Neuronal stem cell (in vitro differentiated cells): ENCODE measurements around the gene NUP37.

Experiments
- DNase-seq: peaks from one replicate; pipeline ENCODE4 v3.0.0-alpha.2; 2013; ENCODE audit warnings: low spot score
- H2AFZ ChIP-seq: one replicate; pipeline ENCODE4 v1.6.1; 2013; ENCODE audit warnings: mild to moderate bottlenecking, low read length, inconsistent platforms
- H2AK5ac ChIP-seq: 2 replicates; pipeline ENCODE4 v1.6.1; 2013; ENCODE audit warnings: low read depth, mild to moderate bottlenecking, inconsistent platforms, low read length, moderate library complexity, mixed read lengths
- H2BK120ac ChIP-seq: 2 replicates; pipeline ENCODE4 v1.6.1; 2013; ENCODE audit warnings: low read depth, mild to moderate bottlenecking, inconsistent platforms, low read length, moderate library complexity, mixed read lengths
- H2BK12ac ChIP-seq: one replicate; pipeline ENCODE4 v1.6.1; 2013; ENCODE audit warnings: low read length, inconsistent platforms
- H2BK15ac ChIP-seq: 2 replicates; pipeline ENCODE4 v1.6.1; 2013; ENCODE audit warnings: mild to moderate bottlenecking, low read length, inconsistent platforms, mixed read lengths
- H2BK5ac ChIP-seq: one replicate; pipeline ENCODE4 v1.6.1; 2013; ENCODE audit warnings: inconsistent platforms, mild to moderate bottlenecking, low read length, moderate library complexity
- H3K14ac ChIP-seq: one replicate; pipeline ENCODE4 v1.6.1; 2013; ENCODE audit warnings: low read length, inconsistent platforms
- H3K18ac ChIP-seq: 2 replicates; pipeline ENCODE4 v1.6.1; 2013; ENCODE audit warnings: low read length, inconsistent platforms
- H3K23ac ChIP-seq: 2 replicates; pipeline ENCODE4 v1.6.1; 2013; ENCODE audit warnings: low read depth, mild to moderate bottlenecking, mixed read lengths, low read length, inconsistent platforms; ENCODE audit not compliant: poor library complexity
- H3K27ac ChIP-seq: replicated peaks from 3 replicates; pipeline ENCODE4 v1.5.1; 2013; ENCODE audit warnings: low read length, inconsistent platforms
- H3K27me3 ChIP-seq, 3 experiments: 2 replicates each; pipeline ENCODE4 v1.6.1; 2013; ENCODE audit warnings: low read length in 3 of 3, mild to moderate bottlenecking in 2 of 3, inconsistent platforms in 1 of 3, low read depth in 1 of 3, mixed read lengths in 1 of 3, moderate library complexity in 1 of 3; ENCODE audit not compliant: control insufficient read depth in 3 of 3, insufficient read depth in 3 of 3
- H3K36me3 ChIP-seq, 2 donors: replicated peaks in 1 of 2; 2 replicates each; pipeline ENCODE4 v1.6.1; 2013; ENCODE audit warnings: low read length in 2 of 2; ENCODE audit not compliant: control insufficient read depth in 2 of 2, insufficient read depth in 2 of 2
- H3K4ac ChIP-seq: 2 replicates; pipeline ENCODE4 v1.6.1; 2013; ENCODE audit warnings: inconsistent platforms, mild to moderate bottlenecking, low read length, moderate library complexity
- H3K4me1 ChIP-seq, 2 donors: 1 replicate in 1 of 2; 2 replicates in 1 of 2; pipeline ENCODE4 v1.6.1; 2013; ENCODE audit warnings: low read length in 2 of 2, low read depth in 1 of 2; ENCODE audit not compliant: control insufficient read depth in 2 of 2, insufficient read depth in 1 of 2
- H3K4me2 ChIP-seq: one replicate; pipeline ENCODE4 v1.6.1; 2013; ENCODE audit warnings: mild to moderate bottlenecking, low read length, inconsistent platforms; ENCODE audit not compliant: insufficient read depth, poor library complexity, severe bottlenecking
- H3K4me3 ChIP-seq, 2 donors: 2 replicates each; pipeline ENCODE4 v1.5.1; 2013; ENCODE audit warnings: low read length in 2 of 2, mild to moderate bottlenecking in 2 of 2, inconsistent platforms in 1 of 2, moderate library complexity in 1 of 2
- H3K79me1 ChIP-seq: one replicate; pipeline ENCODE4 v1.6.1; 2013; ENCODE audit warnings: low read depth, mild to moderate bottlenecking, inconsistent platforms, low read length, moderate library complexity
- H3K9ac ChIP-seq: one replicate; pipeline ENCODE4 v1.6.1; 2013; ENCODE audit warnings: mild to moderate bottlenecking, low read depth, low read length, inconsistent platforms; ENCODE audit not compliant: poor library complexity
- H3K9me3 ChIP-seq, 2 donors: replicated peaks in 1 of 2; 2 replicates each; pipeline versions ENCODE3 to v1.6.1; 2013; ENCODE audit warnings: low read length in 2 of 2, mild to moderate bottlenecking in 2 of 2, inconsistent platforms in 1 of 2, low read depth in 1 of 2, mixed read lengths in 1 of 2, moderate library complexity in 1 of 2; ENCODE audit not compliant: control insufficient read depth in 2 of 2, insufficient read depth in 1 of 2
- H4K8ac ChIP-seq: one replicate; pipeline ENCODE4 v1.6.1; 2013; ENCODE audit warnings: low read depth, mild to moderate bottlenecking, inconsistent platforms, low read length, moderate library complexity
- H4K91ac ChIP-seq: one replicate; pipeline ENCODE4 v1.6.1; 2013; ENCODE audit warnings: low read length, low read depth, mild to moderate bottlenecking, inconsistent platforms; ENCODE audit not compliant: poor library complexity
- WGBS, 2 donors: extraction: QIAGEN DNeasy Blood & Tissue Kit; methylation state at CpG; one replicate each; pipeline ENCODE4 v1.1.7; 2013; ENCODE audit warnings: missing lambda C conversion rate in 2 of 2, mixed read lengths in 1 of 2; ENCODE audit not compliant: insufficient read length in 2 of 2, insufficient replicate concordance in 1 of 2; ENCODE audit errors: extremely low coverage in 2 of 2; 5-methylcytosine and 5-hydroxymethylcytosine counted together

The NUP37 gene

DNA sequence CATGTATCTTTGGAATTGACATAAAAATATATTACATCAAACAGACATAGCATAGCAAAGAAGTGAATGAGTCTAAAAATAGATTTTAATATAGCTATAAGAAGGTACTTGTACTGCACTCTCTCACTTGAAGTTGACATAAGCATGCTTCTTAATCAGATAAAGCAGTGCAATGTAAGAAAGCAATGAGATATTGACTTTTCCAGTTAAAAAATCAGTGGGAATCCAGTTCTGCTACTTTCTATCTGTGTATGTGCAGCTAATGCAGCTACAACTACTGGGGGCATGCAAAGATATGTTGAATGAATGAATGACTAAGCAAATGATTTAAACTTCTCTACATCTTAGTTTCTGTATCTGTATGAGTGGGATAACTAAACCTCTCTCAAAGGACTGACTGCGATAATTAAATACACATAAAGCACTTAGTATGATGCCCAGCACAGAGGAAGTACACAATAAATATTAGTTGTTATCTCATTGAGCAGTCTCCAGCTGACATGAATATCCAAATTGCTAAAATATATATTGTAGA is 68.4 kb downstream of the NUP37 start:
- no peak overlapping the region for H3K14ac ChIP-seq
- no peaks in the 10 kb centered on the region for H3K4me1 ChIP-seq
- no peaks in the 10 kb centered on the region for H3K9me3 ChIP-seq
- no peak overlapping the region for H3K9ac ChIP-seq
- peaks cover 0 to 14% of the 10 kb centered on the region in 2 donors for H3K36me3 ChIP-seq
- no peak overlapping the region for H3K27ac ChIP-seq
- H3K4ac ChIP-seq: no peak overlapping the region
- H3K79me1 ChIP-seq: no peaks in the 10 kb centered on the region
- H3K27me3 ChIP-seq: no peaks in the 10 kb centered on the region
- no peak overlapping the region for H2BK12ac ChIP-seq
- no peak overlapping the region for H4K8ac ChIP-seq
- H3K4me3 ChIP-seq: no peak overlapping the region
- H2BK5ac ChIP-seq: no peak overlapping the region
- H3K18ac ChIP-seq: no peak overlapping the region
- DNase-seq: no peak
- no peak overlapping the region for H2AK5ac ChIP-seq
- H2AFZ ChIP-seq: no peak overlapping the region
- H2BK15ac ChIP-seq: no peak overlapping the region
- H3K4me2 ChIP-seq: no peak overlapping the region
- H4K91ac ChIP-seq: no peak overlapping the region
- WGBS, 2 donors: no CpG with 5 or more reads among the region's 1 CpG
- no peak overlapping the region for H2BK120ac ChIP-seq
- no peak overlapping the region for H3K23ac ChIP-seq

DNA sequence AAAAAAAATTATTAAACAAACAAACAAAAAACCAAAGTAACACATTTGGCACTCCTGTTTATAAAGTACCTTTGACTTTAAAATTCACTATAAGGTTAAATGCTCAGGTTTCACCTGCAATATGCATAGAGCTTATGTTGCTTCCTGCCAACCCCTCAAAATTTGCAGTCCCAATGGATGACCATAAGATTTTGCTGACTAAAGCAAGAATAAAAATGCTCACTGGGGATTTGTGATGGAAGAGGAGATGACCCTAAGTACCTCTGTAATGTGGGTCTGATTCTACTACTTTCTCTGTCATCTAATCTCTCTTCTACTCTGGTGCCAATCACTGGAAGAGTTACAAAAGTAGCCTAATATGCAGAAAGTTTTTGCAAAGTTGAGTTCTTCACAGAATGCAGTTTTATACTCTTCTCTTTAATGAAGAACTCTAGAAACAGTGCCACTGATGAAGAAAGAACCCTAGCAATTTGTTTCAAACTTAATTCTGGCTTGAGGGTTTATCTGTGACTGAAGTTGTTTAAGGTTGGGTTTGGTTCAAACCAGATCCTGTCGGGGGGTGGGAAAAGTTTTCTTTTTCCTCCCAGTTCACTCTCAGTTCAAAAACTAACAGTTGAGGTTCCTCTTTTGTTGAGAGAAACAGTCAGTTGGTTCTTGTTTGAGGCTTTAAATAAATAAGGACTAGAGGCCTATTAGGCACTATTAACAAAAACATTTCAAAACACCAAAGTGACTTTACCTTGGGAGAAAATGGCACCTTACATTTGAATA is 69.1 kb downstream of the NUP37 start:
- no peak overlapping the region for H2AK5ac ChIP-seq
- H2AFZ ChIP-seq: no peak overlapping the region
- no peak overlapping the region for H3K4me3 ChIP-seq
- H3K36me3 ChIP-seq: peaks cover 0 to 9% of the 10 kb centered on the region in 2 donors
- H4K8ac ChIP-seq: no peak overlapping the region
- no peak overlapping the region for H2BK12ac ChIP-seq
- no peak overlapping the region for H3K27ac ChIP-seq
- no peak overlapping the region for H3K9ac ChIP-seq
- no CpG with 5 or more reads among the region's 1 CpG for whole genome bisulfite sequencing, 2 donors
- H2BK5ac ChIP-seq: no peak overlapping the region
- no peaks in the 10 kb centered on the region for H3K4me1 ChIP-seq
- no peak overlapping the region for H4K91ac ChIP-seq
- no peaks in the 10 kb centered on the region for H3K27me3 ChIP-seq
- no peak overlapping the region for H3K18ac ChIP-seq
- no peak overlapping the region for H3K4me2 ChIP-seq
- no peak overlapping the region for H3K23ac ChIP-seq
- no peak for DNase-seq
- no peak overlapping the region for H2BK120ac ChIP-seq
- H3K4ac ChIP-seq: no peak overlapping the region
- no peak overlapping the region for H2BK15ac ChIP-seq
- no peaks in the 10 kb centered on the region for H3K9me3 ChIP-seq
- H3K79me1 ChIP-seq: no peaks in the 10 kb centered on the region
- no peak overlapping the region for H3K14ac ChIP-seq

DNA sequence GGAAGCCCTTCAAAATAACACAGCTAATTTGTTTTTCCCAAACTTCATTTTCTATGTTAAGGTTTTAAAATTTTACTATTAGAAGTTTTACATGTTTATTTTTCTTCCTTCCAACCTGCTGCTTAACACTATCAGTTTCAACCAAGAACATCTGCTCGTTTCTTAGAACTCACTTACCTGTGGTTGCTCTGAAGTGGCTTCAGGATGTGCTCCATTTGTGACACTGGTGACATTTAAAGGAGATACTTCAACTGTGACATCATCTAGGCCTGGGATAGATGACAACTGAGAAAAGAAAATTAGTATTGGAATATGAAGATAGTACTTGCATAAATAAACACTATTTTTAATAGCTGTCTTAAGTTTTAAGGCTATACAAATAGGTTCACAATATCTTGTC is 76.0 kb downstream of the NUP37 start:
- no peak overlapping the region for H3K18ac ChIP-seq
- WGBS, 2 donors: no CpG with 5 or more reads among the region's 1 CpG
- H4K91ac ChIP-seq: no peak overlapping the region
- no peak overlapping the region for H2AFZ ChIP-seq
- no peak overlapping the region for H2BK15ac ChIP-seq
- no peak overlapping the region for H3K4me3 ChIP-seq
- H3K36me3 ChIP-seq: peaks cover 0 to 38% of the 10 kb centered on the region in 2 donors
- H2BK120ac ChIP-seq: no peak overlapping the region
- no peak overlapping the region for H3K23ac ChIP-seq
- H3K4ac ChIP-seq: no peak overlapping the region
- no peak overlapping the region for H3K4me2 ChIP-seq
- no peaks in the 10 kb centered on the region for H3K79me1 ChIP-seq
- no peak overlapping the region for H3K9ac ChIP-seq
- no peaks in the 10 kb centered on the region for H3K4me1 ChIP-seq
- no peaks in the 10 kb centered on the region for H3K27me3 ChIP-seq
- H2AK5ac ChIP-seq: no peak overlapping the region
- no peak overlapping the region for H2BK5ac ChIP-seq
- no peak overlapping the region for H3K27ac ChIP-seq
- H3K9me3 ChIP-seq: no peaks in the 10 kb centered on the region
- DNase-seq: no peak
- H4K8ac ChIP-seq: no peak overlapping the region
- no peak overlapping the region for H2BK12ac ChIP-seq
- no peak overlapping the region for H3K14ac ChIP-seq

DNA sequence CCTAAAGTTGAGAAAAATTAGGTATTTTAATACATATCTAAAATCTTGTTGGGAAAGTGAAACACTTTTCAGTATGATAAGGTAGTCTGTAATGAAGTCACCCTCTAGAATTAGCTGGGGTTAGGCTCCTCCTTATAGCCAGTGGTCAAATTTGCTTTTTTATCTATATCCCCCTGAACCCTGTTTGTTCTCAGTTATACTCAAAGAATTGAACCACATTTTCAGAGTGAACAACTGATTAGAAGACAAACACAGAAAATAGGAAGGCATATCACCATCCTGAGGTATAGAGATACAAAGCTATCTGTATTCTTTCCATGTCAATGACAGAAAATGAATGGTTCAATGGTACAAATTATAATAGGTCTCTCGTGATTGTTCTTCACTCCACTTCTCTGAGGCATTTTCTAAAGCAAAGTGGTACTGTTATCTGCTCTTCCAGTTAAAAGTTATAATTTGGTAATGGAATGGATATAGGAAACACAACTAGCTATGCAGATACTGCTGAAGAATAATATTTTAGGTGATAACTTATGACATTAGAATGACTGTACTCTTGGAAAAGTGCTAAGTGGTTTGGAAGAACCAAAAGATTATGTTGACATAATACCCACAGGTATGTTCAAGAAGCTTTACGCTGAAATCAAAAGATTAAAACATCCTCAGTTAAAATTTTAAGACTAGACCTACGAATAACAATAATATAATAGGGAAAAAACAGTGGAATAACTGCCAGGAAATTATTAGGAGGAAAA is 85.7 kb downstream of the NUP37 start:
- no peak for DNase-seq
- Histone ChIP-seq H2BK5ac (no peak overlapping the region), H2BK120ac (no peak overlapping the region), H4K91ac (no peak overlapping the region), H3K4me3 (no peak overlapping the region), H3K27ac (no peak overlapping the region), H3K79me1 (no peaks in the 10 kb centered on the region), H3K27me3 (no peaks in the 10 kb centered on the region), H2AFZ (no peak overlapping the region), H3K4ac (no peak overlapping the region), H2AK5ac (no peak overlapping the region), H3K4me2 (no peak overlapping the region), H3K14ac (no peak overlapping the region), H3K9ac (no peak overlapping the region), H3K23ac (no peak overlapping the region), H3K9me3 (no peaks in the 10 kb centered on the region), H2BK12ac (no peak overlapping the region), H4K8ac (no peak overlapping the region), H3K36me3 (peaks cover 0 to 4% of the 10 kb centered on the region in 2 donors), H3K18ac (no peak overlapping the region), H2BK15ac (no peak overlapping the region), H3K4me1 (no peaks in the 10 kb centered on the region)
- WGBS, 2 donors: no CpG with 5 or more reads among the region's 3 CpGs
